ENCODE results near the gene NNT. TPM values are rescaled to one million over a fixed set of nuclear protein-coding genes. Genes with fewer than 3 reads are reported as not detected.

NNT gene
- total and polyA plus RNA-seq, 9 of the 15 experiments (the other 6 are each of a cell fraction or from before 2014, with no cell fraction given), result 21.9 to 68.6 (median 42.2) TPM

DNA sequence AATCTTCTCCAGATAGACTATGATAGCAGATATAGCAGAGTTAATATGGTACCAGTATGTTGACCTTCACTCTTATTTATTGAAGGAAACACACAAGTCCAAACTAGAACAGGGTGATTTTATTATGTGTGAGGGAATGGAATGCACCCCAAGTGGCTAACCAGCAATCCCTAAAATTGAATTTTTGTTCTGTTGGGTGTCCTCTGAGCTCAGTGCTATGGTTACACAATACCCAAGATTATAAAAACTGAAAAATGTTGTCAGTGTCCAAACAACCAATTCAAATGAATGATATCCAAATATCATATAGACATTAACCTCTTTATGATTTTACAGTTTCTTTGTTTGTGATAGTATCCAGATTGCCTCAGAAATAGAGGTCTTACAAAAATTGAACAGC, 60.9 kb downstream of the NNT start (continued):
- TF ChIP-seq, protein P1, sequence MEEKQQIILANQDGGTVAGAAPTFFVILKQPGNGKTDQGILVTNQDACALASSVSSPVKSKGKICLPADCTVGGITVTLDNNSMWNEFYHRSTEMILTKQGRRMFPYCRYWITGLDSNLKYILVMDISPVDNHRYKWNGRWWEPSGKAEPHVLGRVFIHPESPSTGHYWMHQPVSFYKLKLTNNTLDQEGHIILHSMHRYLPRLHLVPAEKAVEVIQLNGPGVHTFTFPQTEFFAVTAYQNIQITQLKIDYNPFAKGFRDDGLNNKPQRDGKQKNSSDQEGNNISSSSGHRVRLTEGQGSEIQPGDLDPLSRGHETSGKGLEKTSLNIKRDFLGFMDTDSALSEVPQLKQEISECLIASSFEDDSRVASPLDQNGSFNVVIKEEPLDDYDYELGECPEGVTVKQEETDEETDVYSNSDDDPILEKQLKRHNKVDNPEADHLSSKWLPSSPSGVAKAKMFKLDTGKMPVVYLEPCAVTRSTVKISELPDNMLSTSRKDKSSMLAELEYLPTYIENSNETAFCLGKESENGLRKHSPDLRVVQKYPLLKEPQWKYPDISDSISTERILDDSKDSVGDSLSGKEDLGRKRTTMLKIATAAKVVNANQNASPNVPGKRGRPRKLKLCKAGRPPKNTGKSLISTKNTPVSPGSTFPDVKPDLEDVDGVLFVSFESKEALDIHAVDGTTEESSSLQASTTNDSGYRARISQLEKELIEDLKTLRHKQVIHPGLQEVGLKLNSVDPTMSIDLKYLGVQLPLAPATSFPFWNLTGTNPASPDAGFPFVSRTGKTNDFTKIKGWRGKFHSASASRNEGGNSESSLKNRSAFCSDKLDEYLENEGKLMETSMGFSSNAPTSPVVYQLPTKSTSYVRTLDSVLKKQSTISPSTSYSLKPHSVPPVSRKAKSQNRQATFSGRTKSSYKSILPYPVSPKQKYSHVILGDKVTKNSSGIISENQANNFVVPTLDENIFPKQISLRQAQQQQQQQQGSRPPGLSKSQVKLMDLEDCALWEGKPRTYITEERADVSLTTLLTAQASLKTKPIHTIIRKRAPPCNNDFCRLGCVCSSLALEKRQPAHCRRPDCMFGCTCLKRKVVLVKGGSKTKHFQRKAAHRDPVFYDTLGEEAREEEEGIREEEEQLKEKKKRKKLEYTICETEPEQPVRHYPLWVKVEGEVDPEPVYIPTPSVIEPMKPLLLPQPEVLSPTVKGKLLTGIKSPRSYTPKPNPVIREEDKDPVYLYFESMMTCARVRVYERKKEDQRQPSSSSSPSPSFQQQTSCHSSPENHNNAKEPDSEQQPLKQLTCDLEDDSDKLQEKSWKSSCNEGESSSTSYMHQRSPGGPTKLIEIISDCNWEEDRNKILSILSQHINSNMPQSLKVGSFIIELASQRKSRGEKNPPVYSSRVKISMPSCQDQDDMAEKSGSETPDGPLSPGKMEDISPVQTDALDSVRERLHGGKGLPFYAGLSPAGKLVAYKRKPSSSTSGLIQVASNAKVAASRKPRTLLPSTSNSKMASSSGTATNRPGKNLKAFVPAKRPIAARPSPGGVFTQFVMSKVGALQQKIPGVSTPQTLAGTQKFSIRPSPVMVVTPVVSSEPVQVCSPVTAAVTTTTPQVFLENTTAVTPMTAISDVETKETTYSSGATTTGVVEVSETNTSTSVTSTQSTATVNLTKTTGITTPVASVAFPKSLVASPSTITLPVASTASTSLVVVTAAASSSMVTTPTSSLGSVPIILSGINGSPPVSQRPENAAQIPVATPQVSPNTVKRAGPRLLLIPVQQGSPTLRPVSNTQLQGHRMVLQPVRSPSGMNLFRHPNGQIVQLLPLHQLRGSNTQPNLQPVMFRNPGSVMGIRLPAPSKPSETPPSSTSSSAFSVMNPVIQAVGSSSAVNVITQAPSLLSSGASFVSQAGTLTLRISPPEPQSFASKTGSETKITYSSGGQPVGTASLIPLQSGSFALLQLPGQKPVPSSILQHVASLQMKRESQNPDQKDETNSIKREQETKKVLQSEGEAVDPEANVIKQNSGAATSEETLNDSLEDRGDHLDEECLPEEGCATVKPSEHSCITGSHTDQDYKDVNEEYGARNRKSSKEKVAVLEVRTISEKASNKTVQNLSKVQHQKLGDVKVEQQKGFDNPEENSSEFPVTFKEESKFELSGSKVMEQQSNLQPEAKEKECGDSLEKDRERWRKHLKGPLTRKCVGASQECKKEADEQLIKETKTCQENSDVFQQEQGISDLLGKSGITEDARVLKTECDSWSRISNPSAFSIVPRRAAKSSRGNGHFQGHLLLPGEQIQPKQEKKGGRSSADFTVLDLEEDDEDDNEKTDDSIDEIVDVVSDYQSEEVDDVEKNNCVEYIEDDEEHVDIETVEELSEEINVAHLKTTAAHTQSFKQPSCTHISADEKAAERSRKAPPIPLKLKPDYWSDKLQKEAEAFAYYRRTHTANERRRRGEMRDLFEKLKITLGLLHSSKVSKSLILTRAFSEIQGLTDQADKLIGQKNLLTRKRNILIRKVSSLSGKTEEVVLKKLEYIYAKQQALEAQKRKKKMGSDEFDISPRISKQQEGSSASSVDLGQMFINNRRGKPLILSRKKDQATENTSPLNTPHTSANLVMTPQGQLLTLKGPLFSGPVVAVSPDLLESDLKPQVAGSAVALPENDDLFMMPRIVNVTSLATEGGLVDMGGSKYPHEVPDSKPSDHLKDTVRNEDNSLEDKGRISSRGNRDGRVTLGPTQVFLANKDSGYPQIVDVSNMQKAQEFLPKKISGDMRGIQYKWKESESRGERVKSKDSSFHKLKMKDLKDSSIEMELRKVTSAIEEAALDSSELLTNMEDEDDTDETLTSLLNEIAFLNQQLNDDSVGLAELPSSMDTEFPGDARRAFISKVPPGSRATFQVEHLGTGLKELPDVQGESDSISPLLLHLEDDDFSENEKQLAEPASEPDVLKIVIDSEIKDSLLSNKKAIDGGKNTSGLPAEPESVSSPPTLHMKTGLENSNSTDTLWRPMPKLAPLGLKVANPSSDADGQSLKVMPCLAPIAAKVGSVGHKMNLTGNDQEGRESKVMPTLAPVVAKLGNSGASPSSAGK (IDR thresholded peaks at IDR 0.05), result no peak
- TF ChIP-seq HMGXB4 (CRISPR knock-in tag; IDR thresholded peaks at IDR 0.05), result no peak
- no peak for TF ChIP-seq RBM39 (optimal IDR thresholded peaks at IDR 0.05; ENCODE audit: low read depth, low read length)
- TF ChIP-seq HMG20B (CRISPR knock-in tag; IDR thresholded peaks at IDR 0.05), result no peak
- TF ChIP-seq ZFP30 (CRISPR knock-in tag; IDR thresholded peaks at IDR 0.05; ENCODE audit: borderline replicate concordance), result no peak
- no peak for TF ChIP-seq ETS1 (conservative IDR thresholded peaks at IDR 0.05; ENCODE audit: control insufficient read depth, low read depth, low read length)
- no peak for TF ChIP-seq KDM1A (IDR thresholded peaks at IDR 0.05)
- TF ChIP-seq, protein P2, sequence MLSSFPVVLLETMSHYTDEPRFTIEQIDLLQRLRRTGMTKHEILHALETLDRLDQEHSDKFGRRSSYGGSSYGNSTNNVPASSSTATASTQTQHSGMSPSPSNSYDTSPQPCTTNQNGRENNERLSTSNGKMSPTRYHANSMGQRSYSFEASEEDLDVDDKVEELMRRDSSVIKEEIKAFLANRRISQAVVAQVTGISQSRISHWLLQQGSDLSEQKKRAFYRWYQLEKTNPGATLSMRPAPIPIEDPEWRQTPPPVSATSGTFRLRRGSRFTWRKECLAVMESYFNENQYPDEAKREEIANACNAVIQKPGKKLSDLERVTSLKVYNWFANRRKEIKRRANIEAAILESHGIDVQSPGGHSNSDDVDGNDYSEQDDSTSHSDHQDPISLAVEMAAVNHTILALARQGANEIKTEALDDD (IDR thresholded peaks at IDR 0.05), result no peak
- no peak for TF ChIP-seq ZNF77 (CRISPR knock-in tag; IDR thresholded peaks at IDR 0.05)
- no peak for TF ChIP-seq ZNF347 (CRISPR knock-in tag; IDR thresholded peaks at IDR 0.05; ENCODE audit: low read depth)
- TF ChIP-seq MAFF (IDR thresholded peaks at IDR 0.05; ENCODE audit: low read length), result no peak

Measured in K562 (cell line).